Activated CD4-positive, alpha-beta T cell treated with anti-CD3 and anti-CD28 coated beads for 4 hours (primary cell): ENCODE results near the gene EEF1AKMT3.

Experiments
- DNase-seq, 2 donors: peaks; one replicate each; pipeline ENCODE4 v3.0.0-alpha.2; 2020

Gene EEF1AKMT3

DNA sequence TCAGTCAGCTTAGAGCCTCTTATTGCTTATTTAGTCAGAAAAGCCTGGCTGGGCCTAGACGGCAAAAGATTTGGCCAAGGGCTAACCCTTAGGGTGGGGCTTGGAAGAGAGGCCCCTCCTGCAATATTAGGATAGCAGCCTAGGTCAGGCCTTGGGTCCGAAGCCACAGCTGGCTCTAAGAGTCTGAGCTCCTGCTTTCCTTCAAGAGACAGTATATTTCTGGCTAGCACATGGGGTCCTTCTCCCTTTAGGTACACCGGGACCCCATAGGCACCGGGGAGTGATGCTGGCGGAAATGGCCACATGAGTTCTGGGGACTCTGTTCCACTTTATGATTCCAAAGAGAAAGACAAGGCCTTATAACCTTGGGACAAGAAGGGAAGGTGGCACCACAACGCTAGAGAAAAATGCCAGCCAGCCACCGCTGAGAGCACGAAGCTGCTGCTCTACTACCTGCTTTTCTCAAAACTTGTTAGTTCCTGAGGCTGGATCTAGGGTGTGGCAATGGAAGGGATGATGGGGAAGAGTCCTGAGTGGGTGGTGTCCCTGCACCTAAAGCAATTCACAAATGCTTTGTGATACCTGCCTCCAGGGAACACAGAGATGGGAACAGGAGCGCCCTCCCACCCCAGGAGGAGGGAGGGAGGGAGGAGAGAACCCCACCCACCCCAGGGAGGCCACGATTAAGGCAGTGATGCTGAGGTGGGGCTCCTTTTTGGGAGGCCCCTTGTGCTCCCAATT lies 49.2 kb downstream of the EEF1AKMT3 start:
- no peak for DNase-seq

DNA sequence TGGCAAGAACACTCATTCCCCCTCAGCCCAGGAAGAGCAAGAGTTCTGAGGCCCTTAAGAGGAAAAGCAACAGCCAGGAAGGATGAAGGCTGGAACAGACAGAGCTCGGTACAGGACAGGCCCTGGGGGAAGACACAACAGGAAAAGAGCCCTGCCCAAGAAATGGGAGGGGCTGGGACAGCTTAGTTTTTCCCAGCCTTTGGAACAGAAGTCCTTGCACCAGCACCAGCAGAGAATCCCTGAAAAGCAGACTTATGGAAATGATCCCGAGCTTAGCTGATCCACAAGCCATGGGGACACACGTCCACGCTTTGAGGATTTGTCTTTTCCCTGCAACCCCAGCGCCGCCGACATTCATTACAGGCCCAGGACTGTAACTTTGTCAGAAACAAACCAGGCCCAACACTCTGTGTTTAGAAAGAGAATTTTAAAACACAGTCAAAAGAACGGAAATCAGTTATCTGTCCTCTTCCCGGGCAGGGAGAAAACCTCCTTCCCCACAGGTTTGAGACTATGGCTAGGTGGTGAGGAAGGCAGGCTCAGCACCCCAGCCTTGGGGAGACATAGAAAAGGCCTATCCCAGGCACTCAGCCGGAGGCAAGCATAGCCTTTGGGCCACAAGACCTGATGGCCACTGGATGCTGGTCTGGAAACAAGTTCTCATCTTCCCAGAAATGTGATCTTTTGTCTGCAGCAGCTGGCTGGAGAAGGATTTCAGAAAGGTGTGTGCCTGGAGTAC lies 50.1 kb downstream of the EEF1AKMT3 start:
- DNase-seq, result no peak

DNA sequence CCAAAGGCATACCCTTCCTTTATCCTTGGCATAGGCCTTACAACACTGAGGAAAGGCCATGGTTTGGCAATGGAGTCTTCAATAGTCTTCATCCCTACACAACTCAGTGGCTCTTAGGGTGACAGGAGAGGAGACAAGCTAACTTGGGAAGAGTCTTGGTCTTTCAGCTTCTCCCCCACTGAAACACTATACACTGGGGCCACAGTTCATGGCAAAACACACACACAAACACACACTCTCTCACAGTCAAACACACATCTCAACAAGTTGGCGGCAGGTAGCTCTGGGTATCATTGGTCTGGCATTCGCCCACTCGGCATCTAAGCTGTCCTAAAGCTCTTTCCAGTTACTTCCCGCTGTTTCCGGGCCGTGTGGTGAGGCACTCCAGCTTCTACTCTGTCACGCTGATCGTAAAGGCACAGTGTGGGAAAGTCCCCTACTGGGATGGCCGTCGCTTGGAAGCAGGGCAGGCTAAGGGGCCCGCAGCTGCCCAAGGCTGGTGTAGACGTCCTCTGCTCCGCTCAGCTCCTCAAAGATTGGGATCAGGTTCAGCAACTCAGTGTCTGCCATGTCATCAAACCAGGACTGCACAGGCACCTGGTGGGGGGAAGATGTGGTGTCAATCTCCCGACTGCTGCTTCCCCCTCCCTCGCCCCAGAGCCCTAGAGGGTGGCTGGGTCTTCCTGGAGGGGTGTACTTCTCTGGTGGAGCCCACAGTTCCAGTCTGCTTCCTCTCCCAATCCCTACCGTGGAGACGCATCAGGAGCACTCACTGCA lies 50.9 kb downstream of the EEF1AKMT3 start:
- no peak for DNase-seq

DNA sequence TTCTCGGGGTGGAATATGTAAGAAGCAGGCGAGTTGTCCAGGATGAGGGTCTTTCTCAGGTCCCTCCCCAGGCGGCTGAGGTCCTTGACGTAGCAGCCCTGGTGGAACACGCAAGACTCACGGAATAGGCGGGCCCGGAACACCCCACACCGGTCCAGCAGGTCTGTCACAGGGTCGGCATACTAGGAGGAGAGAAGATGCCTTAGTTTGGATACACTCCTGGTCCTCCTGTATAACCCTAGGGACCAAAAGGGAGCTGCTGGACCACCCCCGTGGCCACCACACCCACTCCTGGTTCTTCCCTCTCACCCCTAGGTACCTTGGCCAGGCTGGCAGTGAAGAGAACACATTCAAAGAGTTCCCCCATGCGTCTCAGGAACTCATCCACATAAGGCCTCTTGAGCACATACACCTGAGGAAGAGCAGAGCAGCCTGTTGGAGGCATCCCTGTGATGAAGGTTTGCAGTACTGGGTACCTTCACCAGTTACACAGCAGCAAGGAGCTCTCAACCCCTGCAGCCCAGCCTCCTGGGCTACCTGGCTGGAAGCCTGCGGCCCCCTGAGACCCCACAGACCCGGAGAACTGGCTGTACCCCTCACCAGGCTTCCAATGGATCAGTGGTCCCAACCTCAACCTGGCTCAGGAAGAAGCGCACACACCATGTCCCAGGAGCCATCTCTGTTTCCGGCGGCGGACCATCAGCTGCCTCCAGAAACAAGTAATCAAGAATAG lies 51.7 kb downstream of the EEF1AKMT3 start:
- DNase-seq, result no peak

DNA sequence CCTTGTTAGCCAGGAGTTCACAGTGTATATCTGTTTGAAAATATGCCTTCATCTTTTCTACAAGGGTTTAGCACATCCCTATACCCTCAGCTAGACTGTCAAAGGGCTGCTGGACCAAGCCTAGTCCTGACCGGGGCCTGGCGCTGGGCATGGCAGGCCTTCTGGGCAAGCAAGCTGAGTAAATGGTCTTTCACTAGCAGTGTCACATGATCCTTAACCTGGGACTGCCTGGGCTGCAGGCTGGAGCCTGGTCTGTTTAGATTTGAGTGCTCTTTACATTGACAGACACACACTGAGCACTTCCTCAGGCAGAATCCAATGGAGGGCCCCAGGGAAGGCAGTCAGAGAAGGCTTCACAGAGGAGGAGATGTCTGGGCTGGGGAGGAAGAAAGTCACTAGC lies 53.0 kb downstream of the EEF1AKMT3 start:
- no peak for DNase-seq

DNA sequence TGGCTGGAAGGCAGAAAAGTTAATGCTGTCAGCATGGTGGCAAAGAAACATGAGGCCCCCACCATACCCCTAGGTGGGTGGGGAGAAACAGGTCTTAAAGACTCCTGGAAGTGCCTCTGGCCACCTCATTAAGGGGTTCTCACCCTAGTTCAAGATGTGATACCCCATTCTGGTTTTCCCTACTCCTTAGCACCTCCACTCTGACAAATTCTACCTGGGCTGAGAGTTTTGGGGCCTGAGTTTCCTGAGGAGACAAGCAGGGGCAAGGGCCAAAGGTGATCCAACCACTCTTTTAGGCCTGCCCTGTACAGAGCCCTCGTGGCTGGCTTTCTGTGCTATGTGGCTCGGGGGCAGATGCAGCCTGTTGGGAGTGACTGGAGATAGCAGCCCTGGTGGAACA lies 54.0 kb downstream of the EEF1AKMT3 start:
- no peak for DNase-seq

DNA sequence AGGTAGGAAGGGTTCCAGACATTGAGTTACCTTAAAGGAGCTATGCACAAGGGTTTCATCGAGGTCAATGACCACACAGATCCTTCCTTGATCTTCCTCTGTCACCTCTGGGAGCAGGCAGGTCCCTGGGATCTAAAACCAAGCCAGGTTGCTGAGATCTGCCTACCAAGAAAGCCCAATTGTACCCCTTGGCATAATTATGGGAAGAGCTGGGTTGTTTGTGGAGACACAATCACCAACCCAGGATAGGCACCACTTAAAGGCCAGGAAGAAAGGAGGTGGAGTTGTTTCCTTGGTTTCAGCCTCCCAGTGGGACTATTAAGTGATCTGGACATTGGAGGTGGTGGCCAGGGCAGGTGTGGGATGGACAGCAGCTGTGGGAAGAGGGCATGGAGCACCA lies 54.6 kb downstream of the EEF1AKMT3 start:
- DNase-seq, result no peak

DNA sequence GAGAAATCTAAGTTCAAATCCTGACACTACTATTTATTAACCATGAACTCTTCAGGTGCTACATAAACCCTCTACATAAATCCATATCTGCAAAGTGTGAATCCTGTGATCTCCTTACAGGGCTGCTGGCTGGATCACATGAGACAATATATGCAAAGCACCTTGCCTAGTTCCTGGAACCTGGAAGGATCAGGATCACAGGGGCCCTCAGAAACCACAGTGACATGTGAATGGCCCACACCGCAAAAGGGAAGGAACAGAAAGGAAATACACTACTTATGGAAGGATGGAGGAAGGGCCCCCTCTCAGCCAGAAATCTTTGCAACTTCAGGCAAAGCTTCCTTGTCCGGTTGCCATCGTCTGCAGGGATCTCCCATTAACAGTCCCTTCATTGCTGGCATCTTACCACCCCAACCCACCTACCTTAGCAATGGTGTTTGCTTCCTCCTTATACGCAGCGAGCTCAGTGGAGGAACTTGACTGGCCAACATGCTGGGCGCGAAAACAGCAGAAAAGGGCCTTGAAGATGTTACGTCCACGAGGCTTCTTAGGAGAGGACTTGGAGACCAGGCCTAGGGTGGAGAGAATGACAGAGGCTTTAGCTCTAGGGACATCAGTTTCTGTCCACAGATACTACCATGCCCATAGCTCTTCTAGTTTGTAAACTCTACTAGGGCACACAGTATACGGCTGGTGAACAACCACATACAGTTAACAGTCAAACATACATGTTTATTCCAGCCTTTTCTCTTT lies 56.8 kb downstream of the EEF1AKMT3 start:
- DNase-seq, result no peak

DNA sequence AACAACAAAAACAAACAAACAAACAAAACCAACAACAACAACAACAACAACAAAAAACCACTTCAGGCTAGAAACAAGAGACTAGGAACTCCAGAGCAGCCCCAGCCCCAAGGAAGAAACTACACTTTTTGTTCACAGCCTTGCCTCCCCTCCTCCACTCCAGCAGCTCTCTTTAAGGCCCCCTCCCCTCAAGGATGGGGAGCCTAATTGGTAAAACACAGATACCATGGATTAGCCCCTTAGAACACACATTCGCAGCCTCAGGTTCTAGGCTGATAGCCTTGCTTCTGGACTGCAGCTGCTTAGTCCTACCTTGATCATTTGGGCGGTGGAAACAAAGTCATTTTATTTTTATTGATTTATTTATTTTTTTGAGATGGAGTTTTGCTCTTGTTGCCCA lies 58.0 kb downstream of the EEF1AKMT3 start:
- DNase-seq, result no peak
